ENCODE data around the gene PRRT2.
"Not testable (repeated sequence)": the region's sequence is repeated elsewhere in the genome, so short reads cannot be mapped to it uniquely, and the experiment has no call there.

PRRT2 gene

DNA sequence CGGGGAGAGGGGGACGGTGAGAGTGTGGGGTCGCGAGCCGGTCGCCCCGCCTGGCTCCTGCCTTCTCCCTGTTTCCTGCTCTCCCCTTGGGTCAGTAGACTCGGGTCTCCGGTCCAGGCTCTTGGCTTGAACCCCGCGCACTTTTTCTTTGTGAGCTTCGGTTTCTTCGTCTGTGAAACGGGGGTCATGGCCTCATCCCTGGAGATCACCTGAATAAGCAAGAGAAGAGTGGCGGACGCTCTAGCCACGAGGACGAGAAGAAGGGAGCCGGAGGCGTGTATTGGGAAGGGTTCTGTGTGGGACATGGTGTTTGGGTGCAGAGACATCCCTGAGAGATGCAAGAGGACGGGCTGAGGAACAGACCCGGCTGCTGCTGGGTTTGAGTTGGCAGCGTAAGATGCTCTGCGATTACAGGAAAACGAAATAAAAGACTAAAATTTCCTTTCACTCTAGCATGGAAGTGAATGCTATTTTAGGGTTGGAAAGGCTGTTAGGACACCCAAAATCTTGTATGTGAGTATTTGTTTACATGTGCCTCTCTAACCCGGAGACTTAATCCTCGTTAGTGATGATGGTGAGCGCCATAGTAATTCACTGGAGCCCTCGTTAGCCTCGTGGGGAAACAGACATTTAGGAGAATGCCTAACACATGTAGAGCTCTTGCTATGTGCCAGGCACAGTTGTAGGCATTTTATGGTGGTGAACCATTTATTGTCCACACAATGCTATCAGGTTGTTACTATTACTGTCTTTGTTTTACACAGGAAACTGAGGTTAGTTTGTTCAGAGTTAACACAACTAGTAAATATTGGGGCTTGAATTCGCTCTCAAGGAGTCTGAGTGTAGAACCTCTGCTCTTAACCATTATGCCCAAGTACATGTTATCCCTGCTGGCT lies 20.8 kb upstream of the PRRT2 start:
- peak in 1 of 2 donors; percentile 27 for DNase-seq

DNA sequence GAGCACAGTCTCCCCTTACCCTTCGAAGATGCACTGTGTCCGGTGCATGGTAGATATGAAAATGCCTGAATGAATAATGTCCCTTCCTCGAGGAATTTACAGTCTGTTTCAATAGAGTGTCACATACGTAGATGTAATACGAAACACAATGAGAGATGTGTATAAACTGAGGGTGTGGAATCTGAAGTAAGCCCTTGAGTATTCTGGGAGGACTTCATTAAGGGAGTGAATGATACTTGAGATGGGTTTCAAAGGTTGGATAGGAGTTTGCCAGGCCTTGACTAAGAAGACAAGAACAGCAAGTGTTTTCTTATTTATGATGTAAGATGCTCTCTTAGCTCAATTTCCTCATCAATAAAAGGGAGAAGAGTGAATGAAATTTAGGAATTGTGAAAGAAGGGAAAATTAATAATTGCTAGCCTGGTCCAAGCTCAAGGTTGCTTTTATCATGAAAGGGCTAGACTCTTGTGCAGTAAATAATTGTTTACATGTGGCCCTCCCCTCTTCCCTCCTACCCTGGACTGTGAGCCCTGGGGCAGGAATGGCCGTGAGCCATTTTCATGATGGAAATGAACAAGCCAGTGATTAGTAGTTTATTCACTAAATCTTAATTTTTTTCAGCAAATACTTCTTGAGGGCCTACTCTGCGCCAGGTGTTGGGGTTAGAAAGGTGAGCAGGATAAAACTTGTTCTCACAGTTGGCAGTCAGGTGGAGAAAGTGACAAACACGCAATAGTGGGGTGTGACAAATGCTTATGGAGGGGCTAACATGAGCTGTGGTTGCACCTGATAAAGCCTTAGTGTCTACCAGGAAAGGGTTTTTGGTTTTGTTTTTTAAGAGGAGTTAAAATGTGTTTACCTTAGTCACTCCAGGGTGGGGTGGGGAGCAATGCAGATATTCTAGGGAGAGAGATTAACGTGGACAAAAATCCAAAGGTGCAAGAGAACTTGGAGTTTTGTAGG lies 19.9 kb upstream of the PRRT2 start:
- no peak for DNase-seq

DNA sequence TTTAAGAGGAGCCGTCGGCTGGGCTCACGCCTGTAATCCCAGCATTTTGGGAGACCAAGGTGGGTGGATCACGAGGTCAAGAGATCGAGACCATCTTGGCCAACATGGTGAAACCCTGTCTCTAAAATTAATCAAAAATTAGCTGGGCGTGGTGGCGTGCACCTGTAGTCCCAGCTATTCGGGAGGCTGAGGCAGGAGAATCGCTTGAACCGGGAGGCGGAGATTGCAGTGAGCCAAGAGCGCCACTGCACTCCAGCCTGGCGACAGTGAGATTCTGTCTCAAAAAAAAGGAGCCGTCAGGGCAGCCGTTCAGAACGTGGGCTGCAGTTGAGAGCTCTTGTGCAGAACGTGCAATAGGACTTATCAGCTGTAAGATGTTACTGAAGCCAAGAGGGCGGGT lies 18.8 kb upstream of the PRRT2 start:
- not testable (repeated sequence) for DNase-seq

DNA sequence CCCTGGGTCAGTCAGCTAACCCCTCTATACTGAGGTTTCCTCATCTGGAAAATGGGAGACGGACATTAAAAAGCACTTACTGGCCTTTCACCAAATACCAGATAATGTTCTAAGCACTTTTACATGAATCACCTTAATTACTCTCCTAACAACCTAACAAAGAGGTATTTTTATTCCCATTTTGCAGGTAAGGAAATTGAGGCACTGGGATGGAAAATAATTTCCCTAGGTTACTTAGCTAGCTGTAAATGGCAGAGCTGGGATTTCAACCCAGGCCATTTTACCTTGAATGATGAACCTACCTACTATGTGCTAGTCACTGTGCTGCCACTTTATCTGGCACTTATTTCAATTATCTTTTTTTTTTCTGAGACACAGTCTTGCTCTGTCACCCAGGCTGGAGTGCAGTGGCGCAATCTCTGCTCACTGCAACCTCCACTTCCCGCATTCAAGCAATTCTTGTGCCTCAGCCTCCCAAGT lies 17.7 kb upstream of the PRRT2 start:
- DNase-seq: no peak

DNA sequence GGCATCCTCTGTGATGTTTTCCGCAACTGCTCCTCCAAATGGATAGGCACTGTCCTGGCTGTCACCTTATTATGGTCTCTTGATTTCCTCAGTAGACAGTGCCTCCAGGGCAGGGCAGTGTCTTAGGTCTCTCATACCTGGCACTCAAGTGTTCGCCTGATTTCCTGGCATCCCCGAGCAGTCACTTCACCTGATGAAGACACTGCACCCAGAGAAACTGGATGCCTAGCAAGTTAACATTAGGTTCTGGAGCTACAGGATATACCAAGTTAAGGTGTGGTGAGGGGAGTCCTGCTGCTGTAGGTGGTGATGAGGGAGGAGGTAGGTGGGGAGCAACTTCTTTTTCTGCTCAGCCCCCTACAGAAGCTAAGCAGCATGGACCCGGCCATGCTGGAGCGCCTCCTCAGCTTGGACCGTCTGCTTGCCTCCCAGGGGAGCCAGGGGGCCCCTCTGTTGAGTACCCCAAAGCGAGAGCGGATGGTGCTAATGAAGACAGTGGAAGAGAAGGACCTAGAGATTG lies 9.5 kb upstream of the PRRT2 start:
- DNase-seq: no peak

DNA sequence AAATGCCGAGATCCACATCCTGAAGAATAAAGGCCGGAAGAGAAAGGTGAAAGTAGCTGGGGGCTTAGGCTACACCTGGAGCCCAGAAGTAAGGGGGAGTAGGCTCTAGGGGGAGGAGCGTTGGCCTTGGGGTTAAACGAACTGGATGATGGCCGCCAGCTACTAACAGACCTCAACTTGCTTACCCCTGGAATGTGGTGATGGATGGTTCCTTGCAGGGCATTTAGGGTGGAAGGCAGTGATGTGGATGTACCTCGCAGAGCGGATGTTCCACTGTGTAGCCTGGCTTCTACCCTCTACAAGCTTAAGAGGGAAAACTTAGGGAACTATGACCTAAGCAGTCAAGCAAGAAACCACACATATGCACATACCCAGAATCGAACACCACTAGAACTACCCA lies 8.0 kb upstream of the PRRT2 start:
- no peak for DNase-seq

DNA sequence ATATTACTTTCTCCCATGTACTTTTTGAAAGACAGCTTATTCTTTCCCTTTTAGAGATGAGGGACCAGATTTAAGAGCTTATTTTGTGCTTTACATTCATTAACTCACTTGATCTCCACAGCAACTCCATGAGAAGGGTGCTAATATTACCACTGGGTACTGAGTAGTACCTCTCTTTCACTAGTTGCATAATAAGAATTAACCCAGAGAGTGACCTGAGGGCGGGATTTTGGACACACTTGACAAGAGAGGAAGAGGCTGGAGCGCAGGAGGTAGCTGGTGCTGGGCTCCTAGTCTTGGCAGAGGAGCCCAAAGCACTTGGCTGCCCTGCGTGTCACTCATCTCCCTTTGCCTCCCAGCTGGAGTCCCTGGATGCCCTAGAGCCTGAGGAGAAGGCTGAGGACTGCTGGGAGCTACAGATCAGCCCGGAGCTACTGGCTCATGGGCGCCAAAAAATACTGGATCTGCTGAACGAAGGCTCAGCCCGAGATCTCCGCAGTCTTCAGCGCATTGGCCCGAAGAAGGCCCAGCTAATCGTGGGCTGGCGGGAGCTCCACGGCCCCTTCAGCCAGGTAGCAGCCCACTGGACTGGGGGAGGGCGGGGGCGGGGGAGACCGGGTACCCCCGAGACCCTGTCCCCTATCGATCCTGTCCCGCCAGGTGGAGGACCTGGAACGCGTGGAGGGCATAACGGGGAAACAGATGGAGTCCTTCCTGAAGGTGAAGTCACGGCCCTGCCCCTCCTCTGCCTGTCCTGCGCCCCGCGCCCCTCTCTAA lies 7.3 kb upstream of the PRRT2 start:
- DNase-seq: no peak

DNA sequence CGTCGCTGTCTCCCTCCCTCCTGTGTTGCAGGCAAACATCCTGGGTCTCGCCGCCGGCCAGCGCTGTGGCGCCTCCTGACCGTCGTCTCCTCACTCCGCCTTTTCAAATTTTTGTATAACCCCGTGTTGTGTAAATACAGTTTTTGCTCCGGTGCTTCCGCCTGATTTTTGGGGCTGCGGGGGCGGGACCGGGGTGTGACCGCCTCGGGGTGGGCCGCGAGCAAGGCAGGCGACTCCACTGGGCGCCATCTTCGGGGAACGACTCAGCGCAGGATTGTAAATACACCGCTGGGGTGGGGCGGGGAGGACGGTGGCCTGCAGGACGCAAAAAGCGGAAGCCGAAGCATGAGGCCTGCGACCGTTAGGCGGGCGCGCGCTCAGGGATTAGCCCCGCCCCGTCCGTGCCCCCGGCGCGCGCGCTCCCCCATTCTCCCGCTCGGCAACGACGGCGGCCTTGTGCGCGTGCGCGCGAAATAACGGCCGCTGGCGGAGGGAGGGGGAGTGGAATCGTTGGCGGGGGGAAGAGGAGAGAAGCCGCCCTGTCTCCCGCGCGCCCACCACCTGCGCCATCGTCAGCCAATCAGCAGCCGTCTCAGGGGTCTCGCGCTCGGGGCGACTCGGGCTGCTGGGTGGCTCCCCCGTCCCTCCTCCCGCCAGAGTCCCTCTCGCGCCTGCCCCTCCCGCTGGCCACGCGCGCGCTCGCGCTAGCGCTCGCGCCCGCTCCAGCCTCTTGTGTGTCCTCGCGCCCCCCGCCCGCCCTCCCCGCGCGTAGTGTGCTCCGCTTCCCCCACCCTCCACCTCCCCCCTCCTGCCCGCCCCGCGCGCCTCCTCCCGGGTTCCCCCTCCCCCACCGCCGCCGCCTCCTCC lies 6.5 kb upstream of the PRRT2 start:
- peak; percentile 98 for DNase-seq

DNA sequence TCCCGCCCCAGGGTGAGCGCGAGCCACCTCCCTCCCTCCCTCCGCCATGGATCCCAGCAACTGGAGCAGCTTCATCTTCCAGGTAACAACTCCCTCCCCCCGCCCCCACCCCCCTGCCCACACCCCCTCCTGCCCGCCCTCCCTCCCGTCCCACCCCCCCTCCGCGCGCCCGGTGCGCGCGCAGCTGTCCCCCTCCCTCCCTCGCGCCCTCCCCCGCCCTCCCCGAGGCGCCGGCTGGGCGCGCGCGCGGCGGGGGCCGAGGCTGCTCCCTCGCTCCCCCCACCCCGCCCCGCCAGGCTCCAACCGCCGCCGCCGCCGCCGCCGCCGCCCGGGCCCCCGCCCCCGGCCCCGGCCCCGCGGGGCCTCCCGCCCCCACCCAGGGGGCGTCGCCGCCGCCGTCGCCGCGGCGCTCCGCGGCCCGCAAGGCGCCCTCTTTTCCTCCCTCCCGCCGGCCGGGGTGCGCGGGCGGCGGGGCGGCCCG lies 5.9 kb upstream of the PRRT2 start, which contains the start of gene MAZ:
Gene MAZ (plus strand): TSS at position 431 of the 481 bp plus-strand sequence. CDS start 173 bp downstream, outside the sequence.
- peak in 1 of 2 donors; percentile 79 for DNase-seq

DNA sequence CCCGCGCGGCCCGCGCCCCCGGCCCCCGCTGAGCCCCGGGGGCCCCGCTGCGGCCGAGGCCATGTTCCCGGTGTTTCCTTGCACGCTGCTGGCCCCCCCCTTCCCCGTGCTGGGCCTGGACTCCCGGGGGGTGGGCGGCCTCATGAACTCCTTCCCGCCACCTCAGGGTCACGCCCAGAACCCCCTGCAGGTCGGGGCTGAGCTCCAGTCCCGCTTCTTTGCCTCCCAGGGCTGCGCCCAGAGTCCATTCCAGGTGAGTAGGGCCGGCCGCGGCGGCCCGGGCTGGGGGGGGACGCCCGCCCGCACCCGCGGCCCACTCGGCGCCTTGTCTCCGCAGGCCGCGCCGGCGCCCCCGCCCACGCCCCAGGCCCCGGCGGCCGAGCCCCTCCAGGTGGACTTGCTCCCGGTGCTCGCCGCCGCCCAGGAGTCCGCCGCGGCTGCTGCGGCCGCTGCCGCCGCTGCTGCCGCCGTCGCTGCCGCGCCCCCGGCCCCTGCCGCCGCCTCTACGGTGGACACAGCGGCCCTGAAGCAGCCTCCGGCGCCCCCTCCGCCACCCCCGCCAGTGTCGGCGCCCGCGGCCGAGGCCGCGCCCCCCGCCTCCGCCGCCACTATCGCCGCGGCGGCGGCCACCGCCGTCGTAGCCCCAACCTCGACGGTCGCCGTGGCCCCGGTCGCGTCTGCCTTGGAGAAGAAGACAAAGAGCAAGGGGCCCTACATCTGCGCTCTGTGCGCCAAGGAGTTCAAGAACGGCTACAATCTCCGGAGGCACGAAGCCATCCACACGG lies 5.2 kb upstream of the PRRT2 start:
- DNase-seq: peak; percentile 44 to 49

DNA sequence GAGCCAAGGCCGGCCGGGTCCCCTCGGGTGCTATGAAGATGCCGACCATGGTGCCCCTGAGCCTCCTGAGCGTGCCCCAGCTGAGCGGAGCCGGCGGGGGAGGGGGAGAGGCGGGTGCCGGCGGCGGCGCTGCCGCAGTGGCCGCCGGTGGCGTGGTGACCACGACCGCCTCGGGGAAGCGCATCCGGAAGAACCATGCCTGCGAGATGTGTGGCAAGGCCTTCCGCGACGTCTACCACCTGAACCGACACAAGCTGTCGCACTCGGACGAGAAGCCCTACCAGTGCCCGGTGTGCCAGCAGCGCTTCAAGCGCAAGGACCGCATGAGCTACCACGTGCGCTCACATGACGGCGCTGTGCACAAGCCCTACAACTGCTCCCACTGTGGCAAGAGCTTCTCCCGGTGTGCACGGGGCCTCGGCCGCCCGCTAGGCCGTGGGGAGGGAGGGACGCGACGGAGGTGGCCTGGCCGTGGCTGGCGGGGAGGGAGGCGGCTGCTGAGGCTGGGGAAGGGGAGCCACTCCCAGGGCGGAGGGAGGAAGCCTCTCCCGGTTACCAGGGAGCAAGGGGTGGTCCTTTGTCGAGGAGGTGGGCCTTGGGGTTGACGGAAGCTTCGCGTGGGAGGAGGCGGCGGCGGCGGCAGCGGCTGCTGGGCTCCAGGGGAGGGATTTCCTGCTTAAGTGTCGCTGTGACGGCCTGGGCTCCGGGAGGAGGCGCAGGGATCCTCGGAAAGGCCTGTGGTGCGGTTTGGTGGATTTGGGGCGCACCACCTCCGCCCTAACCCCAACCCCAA lies 4.4 kb upstream of the PRRT2 start:
- DNase-seq: peak; percentile 88 to 91

DNA sequence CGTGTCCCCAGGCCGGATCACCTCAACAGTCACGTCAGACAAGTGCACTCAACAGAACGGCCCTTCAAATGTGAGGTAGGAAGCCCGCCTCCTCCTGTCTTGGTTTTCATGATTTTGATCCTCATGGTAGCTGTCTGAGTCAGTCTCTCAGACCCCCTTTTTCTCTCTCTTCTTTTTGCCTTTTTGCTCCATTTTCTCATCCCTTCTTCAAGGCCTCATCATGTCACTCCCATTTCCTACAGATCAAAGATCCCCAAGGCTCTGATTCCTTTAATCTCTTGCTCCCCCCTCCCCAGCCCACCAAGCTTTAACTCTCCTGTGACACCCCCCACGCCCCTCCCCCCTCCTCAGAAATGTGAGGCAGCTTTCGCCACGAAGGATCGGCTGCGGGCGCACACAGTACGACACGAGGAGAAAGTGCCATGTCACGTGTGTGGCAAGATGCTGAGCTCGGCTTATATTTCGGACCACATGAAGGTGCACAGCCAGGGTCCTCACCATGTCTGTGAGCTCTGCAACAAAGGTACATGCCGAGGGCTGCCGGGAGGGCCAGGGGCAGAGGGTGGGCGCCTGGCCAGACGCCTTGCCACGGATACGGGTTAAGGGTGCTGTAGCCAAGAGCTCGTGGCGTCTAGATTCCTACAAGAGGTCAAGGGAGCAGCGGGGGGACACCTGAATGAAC lies 3.6 kb upstream of the PRRT2 start:
- DNase-seq: peak; percentile 28 to 45

DNA sequence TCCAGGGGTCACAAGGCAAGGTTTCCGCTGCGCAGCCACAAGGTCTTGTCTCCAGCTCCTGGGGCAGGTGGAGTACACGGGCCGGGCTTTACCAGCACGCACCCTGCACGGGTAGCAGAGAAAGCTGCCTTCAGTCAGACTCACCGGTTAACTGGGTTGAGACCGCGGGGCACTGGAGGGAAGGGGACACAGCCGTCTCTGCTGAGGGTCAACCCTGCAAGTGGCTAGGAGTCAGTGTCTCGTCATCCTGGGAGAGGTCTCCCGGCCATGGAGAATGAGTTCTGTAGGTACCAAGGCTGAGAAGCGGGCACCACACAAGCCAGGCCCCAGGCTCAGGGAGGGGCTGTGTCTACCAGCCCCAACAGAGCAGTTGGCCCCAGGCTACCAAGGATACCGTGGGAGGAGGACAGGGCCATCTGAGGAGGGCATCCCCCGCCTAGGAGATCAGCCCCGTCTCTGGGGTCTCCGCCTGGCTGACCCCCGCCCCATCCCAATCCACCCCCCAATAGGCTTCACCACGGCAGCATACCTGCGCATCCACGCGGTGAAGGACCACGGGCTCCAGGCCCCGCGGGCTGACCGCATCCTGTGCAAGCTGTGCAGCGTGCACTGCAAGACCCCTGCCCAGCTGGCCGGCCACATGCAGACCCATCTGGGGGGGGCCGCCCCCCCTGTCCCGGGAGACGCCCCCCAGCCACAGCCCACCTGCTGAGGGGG lies 2.8 kb upstream of the PRRT2 start:
- DNase-seq: no peak

DNA sequence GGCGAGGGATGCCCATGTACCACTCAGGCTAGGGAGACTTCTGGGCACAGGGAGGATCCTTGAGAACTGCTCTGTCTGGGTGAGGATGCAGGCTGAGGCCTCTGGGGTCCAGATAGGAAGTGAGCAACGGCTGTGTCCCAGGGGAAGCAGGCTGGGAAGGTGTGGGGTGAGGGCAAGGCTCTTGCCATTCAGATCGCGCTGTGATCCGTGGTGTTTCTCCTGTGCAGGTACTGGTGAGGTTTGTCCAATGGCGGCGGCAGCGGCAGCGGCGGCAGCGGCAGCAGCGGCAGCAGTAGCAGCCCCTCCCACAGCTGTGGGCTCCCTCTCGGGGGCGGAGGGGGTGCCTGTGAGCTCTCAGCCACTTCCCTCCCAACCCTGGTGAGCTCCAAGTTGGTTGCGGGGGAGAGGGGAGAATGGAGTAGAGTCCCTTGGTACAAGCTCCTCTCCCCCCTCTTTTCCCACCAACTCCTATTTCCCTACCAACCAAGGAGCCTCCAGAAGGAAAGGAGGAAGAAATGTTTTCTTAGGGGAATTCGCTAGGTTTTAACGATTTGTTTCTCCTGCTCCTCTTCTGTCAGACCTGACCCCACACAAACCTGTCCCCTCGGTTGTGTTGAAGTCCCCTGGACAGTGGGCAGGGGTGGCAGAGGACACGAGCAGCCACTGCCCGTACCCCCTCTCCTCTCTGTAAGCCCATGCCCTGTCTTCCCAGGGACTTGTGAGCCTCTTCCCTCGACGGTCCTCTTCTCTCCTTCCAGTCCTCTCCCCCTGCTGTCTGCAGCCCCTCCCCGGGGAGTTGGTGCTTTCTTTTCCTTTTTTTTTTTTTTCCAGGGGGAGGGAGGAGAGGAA lies 1.9 kb upstream of the PRRT2 start:
- DNase-seq: peak; percentile 47 to 63

DNA sequence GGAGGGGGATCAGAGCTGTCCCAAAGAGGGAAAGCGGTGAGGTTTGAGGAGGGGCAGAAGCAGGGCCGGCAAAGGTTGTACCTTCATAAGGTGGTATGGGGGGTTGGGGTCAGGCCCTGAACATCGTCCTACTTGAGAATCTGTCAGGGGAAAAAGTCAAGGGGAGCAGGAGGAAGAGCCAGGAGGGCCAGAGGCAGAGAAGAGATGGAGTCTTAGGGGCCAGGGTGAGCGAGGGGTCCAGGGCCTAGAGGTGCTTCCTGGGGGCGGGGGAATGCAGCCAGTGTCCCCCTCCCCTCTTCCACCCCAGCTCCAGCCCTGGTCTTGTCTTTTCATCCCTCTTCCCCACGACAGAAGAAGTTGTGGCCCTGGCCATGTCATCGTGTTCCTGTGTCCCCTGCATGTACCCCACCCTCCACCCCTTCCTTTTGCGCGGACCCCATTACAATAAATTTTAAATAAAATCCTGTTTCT lies 1.3 kb upstream of the PRRT2 start:
- no peak for DNase-seq

DNA sequence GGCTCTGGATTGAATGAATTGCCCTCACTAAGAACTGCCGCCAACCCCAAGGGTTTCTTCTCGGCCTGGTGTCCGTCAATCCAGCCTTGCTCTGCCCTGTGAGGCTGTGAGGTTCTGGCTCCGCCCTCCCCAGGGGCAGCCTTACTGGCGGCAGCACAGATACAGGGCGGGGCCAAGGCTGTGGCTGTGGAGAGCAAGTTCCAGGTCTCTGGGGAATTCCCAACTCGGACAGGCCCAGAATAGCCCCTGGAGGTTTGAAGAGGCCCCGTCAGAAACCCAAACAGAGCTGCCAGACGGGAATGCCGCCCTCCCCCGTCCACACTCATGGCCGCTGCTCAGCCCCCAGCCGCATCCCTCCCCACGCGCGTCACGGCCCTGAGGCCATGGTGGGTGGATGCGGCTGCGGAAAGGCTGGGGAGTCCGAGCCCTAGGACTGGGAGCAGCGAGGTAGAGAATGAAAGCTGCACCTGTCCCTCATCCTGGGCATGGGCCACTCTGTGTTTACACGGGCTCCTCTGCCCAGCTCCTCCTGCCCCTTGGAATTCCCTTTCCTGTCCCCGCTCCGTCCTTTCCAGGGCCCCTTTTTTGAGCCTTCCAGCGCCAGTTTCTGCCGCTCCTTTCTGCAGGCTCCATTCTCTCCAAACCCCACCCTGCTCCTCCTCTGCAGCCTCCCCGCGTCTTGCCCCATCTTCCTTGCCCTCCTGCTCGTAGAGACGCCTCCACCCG lies 660 bp upstream of the PRRT2 start:
- DNase-seq: peak; percentile 83 to 87
